Measurements from ENCODE around the gene SNCB. TPM values are rescaled to one million over a fixed set of nuclear protein-coding genes. Genes with fewer than 3 reads are reported as not detected.
A peak's percentile ranks its signal among the peaks of the same experiment; 100 is the strongest.

Gene SNCB
- total and polyA plus RNA-seq, 8 donors = 0.21 to 0.68 (median 0.42) TPM; not detected in 2

GRCh38 chr5:176619203-176619568 lies 11.1 kb downstream of the SNCB start:
- Histone ChIP-seq H3K27me3 (peaks cover 44 to 92% of the 10 kb centered on the region in 2 donors), H3K36me3 (no peaks in the 10 kb centered on the region), H3K27ac (no peak overlapping the region), H3K4me3 (no peak overlapping the region), H3K9me3 (no peaks in the 10 kb centered on the region), H3K4me1 (peaks cover 11 to 18% of the 10 kb centered on the region in 2 donors)
- TF ChIP-seq, protein P1, sequence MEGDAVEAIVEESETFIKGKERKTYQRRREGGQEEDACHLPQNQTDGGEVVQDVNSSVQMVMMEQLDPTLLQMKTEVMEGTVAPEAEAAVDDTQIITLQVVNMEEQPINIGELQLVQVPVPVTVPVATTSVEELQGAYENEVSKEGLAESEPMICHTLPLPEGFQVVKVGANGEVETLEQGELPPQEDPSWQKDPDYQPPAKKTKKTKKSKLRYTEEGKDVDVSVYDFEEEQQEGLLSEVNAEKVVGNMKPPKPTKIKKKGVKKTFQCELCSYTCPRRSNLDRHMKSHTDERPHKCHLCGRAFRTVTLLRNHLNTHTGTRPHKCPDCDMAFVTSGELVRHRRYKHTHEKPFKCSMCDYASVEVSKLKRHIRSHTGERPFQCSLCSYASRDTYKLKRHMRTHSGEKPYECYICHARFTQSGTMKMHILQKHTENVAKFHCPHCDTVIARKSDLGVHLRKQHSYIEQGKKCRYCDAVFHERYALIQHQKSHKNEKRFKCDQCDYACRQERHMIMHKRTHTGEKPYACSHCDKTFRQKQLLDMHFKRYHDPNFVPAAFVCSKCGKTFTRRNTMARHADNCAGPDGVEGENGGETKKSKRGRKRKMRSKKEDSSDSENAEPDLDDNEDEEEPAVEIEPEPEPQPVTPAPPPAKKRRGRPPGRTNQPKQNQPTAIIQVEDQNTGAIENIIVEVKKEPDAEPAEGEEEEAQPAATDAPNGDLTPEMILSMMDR (IDR thresholded peaks at IDR 0.05) = no peak
- intact Hi-C loops (cut with DNase I) = no loop called here
- peak; percentile 86 for ATAC-seq
- DNase-seq = peak in 3 of 4 donors; percentile 61 to 84 (median 73)

GRCh38 chr5:176618783-176619182 lies 11.6 kb downstream of the SNCB start:
- Histone ChIP-seq H3K4me1 (peaks cover 11 to 18% of the 10 kb centered on the region in 2 donors), H3K27ac (no peak overlapping the region), H3K36me3 (no peaks in the 10 kb centered on the region), H3K9me3 (no peaks in the 10 kb centered on the region), H3K27me3 (peaks cover 44 to 90% of the 10 kb centered on the region in 2 donors), H3K4me3 (no peak overlapping the region)
- ATAC-seq (no peak), DNase-seq (no peak)
- TF ChIP-seq, protein P1 (IDR thresholded peaks at IDR 0.05) = no peak
- intact Hi-C loops (cut with DNase I) = no loop called here

GRCh38 chr5:176616511-176616910 lies 13.8 kb downstream of the SNCB start:
- Histone ChIP-seq H3K9me3 (no peaks in the 10 kb centered on the region), H3K4me3 (no peak overlapping the region), H3K36me3 (no peaks in the 10 kb centered on the region), H3K27ac (no peak overlapping the region), H3K27me3 (peaks cover 41 to 94% of the 10 kb centered on the region in 2 donors), H3K4me1 (peaks cover 11 to 18% of the 10 kb centered on the region in 2 donors)
- intact Hi-C loops (cut with DNase I) = no loop called here
- no peak for DNase-seq
- ATAC-seq = no peak
- TF ChIP-seq, protein P1 (IDR thresholded peaks at IDR 0.05) = no peak

DNA sequence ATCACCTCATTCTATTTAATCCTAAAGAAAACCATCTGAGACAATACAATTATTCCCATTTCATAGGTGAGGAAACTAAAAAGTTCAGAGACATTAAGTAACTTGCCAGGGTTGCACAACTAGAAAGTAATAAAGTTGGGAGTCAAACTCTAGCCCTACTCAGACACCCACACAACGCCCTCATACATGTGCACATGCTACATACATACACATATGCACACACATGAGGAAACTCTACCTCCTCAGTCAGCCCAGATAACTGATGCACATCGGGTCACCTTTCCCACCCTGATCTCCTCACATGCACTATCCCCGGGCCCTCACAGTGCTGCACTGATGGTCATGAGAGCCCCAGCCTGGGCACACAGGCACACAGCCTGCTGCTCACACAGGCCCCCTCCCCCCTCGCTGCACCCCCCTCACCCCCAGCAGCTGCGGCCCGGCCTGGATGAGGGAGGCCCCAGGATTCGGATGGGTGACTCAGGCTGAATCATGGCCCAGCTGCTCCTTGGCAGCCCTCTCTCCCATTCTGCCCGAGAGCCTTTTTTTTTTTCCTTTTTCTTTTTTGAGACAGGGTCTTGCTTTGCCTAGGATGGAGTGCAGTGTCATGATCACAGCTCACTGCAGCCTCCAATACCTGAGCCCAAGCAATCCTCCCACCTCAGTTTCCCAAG lies 15.4 kb downstream of the SNCB start:
- ATAC-seq (no peak), DNase-seq (no peak)
- intact Hi-C loops (cut with DNase I) = no loop called here
- Histone ChIP-seq H3K9me3 (no peaks in the 10 kb centered on the region), H3K36me3 (no peaks in the 10 kb centered on the region), H3K4me3 (no peak overlapping the region), H3K4me1 (peaks cover 4 to 19% of the 10 kb centered on the region in 2 donors), H3K27me3 (peaks cover 26 to 93% of the 10 kb centered on the region in 2 donors), H3K27ac (no peak overlapping the region)
- TF ChIP-seq, protein P1 (IDR thresholded peaks at IDR 0.05) = no peak

DNA sequence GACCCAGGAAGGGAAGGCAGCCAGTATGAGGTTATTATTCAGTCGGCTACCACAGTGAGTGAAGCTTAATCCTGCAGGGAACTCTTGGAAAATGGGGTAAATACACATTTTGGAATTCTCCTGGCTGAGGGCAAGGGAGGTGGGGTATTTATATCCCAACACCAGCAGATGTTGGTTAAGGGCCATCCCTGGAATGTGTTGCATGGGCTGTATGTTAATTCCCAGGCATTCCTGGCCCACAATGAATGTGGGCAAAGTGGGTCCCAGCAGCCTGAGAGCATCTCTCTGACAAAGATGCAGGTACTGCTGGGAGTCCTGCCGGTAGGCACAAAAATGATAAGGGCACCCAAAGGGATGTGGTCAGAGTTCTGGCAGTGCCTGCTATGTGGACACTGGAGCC lies 17.5 kb downstream of the SNCB start:
- Histone ChIP-seq H3K27me3 (peaks cover 5 to 91% of the 10 kb centered on the region in 2 donors), H3K4me1 (peaks cover 0 to 19% of the 10 kb centered on the region in 2 donors), H3K9me3 (no peaks in the 10 kb centered on the region), H3K36me3 (no peaks in the 10 kb centered on the region), H3K27ac (no peak overlapping the region), H3K4me3 (no peak overlapping the region)
- ATAC-seq (no peak), DNase-seq (no peak)
- intact Hi-C loops (cut with DNase I) = no loop called here
- TF ChIP-seq, protein P1 (IDR thresholded peaks at IDR 0.05) = no peak

Data from left lung (tissue), 10 donors.